Renal pelvis (tissue), 12 donors: Measurements from ENCODE around the gene ZNF780B. TPM values are rescaled to one million over a fixed set of nuclear protein-coding genes. Genes with fewer than 3 reads are reported as not detected.
A peak's percentile ranks its signal among the peaks of the same experiment; 100 is the strongest.

Source experiments
- DNase-seq: peaks from one replicate; pipeline ENCODE4 v3.0.0-alpha.2; 2013
- long read RNA-seq, 16 experiments: transcript quantifications; one replicate each; lab custom pipeline, GENCODE V29; 2026
- polyA plus RNA-seq, 3 donors: library from polyadenylated mRNA; unstranded; fragments of 120-200 nt; gene quantifications; one replicate each; pipeline ENCODE4 v1.2.1, GENCODE V29; 2013; ENCODE audit not compliant: insufficient read length in 3 of 3

ZNF780B gene
- polyA plus RNA-seq, result 10 to 100 TPM; 19.5 to 42.5 (median 37.3) TPM
- long read RNA-seq, donor 1, full-length matches to known transcripts, result 1 of 1 reads
- long read RNA-seq, donor 1, partial matches to known transcripts, result 0 of 1 reads
- long read RNA-seq, donor 1, other reads (novel, unspliced or antisense), result 0 of 1 reads
- long read RNA-seq, donor 2, result 0 reads
- long read RNA-seq, donor 3, full-length matches to known transcripts, result 1 of 1 reads
- long read RNA-seq, donor 3, partial matches to known transcripts, result 0 of 1 reads
- long read RNA-seq, donor 3, other reads (novel, unspliced or antisense), result 0 of 1 reads
- long read RNA-seq, donor 4, result 0 reads
- long read RNA-seq, donor 5, result 0 reads
- long read RNA-seq, donor 6, partial matches to known transcripts, result 8 of 8 reads
- long read RNA-seq, donor 6, other reads (novel, unspliced or antisense), result 0 of 8 reads
- long read RNA-seq, donor 7, full-length matches to known transcripts, result 1 of 1 reads
- long read RNA-seq, donor 7, partial matches to known transcripts, result 0 of 1 reads
- long read RNA-seq, donor 7, other reads (novel, unspliced or antisense), result 0 of 1 reads
- long read RNA-seq, donor 8, partial matches to known transcripts, result 0 of 1 reads
- long read RNA-seq, donor 8, other reads (novel, unspliced or antisense), result 0 of 1 reads
- long read RNA-seq, donor 9, result 0 reads
- long read RNA-seq, donor 10, result 0 reads
- long read RNA-seq, donor 11, full-length matches to known transcripts, result 2 of 2 reads
- long read RNA-seq, donor 11, partial matches to known transcripts, result 0 of 2 reads
- long read RNA-seq, donor 11, other reads (novel, unspliced or antisense), result 0 of 2 reads
- long read RNA-seq, donor 12, full-length matches to known transcripts, result 2 of 2 reads
- long read RNA-seq, donor 12, partial matches to known transcripts, result 0 of 2 reads
- long read RNA-seq, donor 12, other reads (novel, unspliced or antisense), result 0 of 2 reads
- long read RNA-seq, donor 13, partial matches to known transcripts, result 0 of 1 reads
- long read RNA-seq, donor 13, other reads (novel, unspliced or antisense), result 0 of 1 reads
- long read RNA-seq, donor 14, result 0 reads
- long read RNA-seq, donor 15, result 0 reads
- long read RNA-seq, donor 16, result 0 reads

GRCh38 chr19:40055832-40056504, at the start of gene ZNF780B:
TSS of gene ZNF780B (minus strand) at chr19:40056231. CDS start at chr19:40050332, 5,899 bp downstream.
- peak; percentile 65 for DNase-seq

DNA sequence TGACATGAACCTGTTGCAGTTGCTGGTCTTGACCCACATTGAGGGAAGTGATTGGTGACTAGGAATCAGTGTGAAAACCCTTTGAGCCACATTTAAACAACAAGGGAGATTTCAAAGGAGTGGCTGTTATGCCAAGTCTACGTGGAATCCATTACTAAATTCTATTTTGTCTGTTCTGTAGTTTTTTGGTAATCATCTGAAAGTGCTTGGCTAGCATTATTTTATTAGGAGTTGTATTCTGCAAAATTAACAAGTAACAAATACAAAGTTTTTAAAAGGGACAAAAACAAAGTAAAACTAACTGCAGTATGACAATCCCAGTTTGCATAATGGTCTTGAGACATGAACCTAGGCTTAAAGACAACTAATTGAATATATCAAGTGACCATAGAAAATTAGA, 48.7 kb upstream of the ZNF780B start:
- DNase-seq, result no peak

DNA sequence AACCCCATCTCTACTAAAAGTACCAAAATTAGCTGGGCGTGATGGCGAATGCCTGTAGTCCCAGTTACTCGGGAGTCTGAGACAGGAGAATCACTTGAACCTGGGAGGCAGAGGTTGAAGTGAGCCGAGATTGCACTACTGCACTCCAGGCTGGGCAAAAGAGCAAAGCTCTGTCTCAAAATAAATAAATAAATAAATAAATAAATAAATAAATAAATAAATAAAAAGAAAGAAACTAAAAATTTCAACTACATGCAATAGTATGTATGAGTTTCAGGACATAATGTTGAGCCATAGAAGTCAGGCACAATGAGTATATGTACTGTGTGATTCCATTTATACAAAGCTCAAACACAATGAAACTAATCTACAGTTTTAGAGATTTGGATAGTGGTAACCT, 47.6 kb upstream of the ZNF780B start:
- DNase-seq, result no peak

- DNase-seq, result no peak
Observed at GRCh38 chr19:40101813-40102212, 45.8 kb upstream of the ZNF780B start.

DNA sequence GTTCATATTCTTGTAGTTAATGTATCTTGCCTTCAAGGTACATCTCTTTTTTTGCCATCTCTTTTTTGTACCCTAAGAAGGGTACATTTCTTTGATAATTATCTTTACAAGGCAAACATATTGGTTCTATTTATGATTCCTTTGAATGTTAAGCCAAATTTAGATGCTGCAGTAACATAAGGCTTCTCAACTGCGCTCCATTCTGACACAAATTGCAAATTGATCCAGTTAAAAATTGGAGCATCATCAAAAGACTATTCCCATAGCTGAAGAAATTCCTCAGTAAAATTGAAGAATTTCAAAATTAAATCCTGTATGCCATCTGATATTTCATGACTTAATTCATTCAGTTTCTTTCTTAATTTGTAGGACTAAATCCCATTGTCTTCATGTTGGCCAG, 37.4 kb upstream of the ZNF780B start:
- no peak for DNase-seq

DNA sequence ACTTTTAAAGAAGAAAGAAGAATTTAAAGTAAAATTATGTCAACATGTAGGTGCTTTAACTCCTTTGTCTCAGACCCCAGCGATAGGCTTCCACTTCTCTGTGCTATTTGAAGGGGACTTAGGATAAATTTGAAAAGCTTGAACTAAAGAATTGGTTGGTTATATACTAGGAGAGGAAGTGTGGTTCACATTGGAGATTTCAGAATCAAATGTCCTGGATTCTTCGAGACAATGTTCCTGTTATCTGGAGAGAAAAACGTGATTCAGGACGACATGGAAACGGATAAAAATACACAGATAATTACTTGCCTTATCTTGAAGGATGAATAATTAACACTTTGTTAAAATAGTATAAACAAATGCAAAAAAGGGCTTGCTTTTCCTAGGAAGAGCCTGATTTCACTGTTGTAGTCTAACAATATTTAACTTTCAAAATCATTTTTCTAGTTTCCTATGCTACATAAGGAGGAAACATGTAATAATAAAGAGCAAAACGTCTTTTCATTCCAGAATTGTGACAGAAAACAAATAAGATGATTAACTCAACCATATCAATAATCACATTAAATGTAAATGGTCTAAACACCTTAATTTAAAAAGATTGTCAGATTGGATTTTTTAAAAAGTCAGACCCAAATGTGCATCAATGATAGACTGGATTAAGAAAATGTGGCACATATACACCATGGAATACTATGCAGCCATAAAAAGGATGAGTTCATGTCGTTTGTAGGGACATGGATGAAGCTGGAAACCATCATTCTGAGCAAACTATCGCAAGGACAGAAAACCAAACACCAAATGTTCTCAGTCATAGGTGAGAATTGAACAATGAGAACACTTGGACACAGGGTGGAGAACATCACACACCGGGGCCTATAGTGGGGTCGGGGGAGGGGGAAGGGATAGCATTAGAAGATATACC, 35.4 kb upstream of the ZNF780B start:
- no peak for DNase-seq

DNA sequence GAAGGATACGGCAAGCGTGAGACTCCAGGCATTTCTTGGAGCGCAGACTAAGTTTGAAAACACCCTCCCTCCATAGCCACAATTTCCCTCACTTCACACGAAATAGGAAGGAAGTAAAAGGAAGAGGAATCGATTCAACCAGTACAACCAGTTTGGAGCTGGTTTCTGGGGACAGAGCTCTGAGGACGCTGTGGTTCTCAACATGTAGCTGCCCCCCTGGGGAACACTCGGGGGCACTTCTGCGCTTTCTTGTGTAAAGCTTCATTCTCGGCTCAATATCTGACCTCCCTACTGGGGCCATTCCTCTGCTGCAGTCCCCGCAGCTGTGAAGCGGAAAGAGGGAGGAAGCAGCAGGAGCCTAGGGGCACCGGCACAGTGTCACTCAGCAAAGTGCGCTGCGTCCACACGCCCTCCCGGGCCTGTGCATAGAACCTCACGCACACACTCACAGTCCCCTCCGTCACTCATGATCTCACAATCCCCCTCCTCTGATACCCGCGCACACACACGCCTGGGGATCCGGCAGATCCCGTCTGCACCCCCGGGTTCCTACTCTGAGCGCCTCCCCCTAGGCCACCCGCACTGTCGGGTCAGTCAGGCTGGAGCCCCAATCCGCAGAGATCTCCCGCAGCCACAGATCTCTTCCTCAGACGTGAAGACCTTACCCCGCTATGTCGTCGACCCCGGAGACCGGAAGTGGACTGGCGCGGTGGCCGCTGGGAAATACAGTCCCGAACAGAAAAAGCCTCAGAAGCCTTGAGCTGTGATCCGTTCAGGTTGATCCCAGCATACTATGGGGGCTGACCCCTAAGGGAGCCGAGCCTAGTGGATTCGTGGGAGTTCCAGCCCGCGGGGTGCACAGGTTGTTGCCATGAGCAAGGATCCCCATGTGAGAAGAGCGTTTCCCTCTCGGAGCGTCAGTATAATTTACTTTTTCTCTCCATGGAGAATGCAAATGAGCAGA, 34.5 kb upstream of the ZNF780B start, which contains the start of gene ZNF780A:
ZNF780A (minus strand) TSS at position 703 of the 964 bp plus-strand sequence. CDS start 6,190 bp downstream, outside the sequence.
- peak; percentile 79 for DNase-seq

GRCh38 chr19:40089462-40089861, 33.4 kb upstream of the ZNF780B start:
- no peak for DNase-seq

- DNase-seq, result no peak
Observed at GRCh38 chr19:40088299-40089047, 32.4 kb upstream of the ZNF780B start.

DNA sequence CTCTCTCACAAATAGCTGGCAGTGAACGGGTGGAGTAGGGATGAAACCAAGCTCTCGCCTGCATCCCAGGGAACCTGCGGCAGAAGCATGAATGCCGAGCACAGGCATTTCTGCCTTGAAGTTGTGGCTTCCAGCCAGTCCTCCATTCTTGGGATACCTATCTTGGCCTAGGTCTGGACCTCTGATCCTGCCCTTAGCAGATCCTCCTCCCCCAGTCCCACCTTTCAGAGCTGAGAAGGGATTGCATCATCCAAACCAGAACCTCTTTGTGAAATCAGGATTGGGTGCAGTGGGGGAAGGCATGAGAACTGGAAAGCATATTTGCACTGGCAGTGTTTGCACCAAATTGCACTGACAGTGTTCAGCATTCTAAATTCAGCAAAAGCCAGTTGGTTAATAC, 28.9 kb upstream of the ZNF780B start:
- DNase-seq, result no peak

DNA sequence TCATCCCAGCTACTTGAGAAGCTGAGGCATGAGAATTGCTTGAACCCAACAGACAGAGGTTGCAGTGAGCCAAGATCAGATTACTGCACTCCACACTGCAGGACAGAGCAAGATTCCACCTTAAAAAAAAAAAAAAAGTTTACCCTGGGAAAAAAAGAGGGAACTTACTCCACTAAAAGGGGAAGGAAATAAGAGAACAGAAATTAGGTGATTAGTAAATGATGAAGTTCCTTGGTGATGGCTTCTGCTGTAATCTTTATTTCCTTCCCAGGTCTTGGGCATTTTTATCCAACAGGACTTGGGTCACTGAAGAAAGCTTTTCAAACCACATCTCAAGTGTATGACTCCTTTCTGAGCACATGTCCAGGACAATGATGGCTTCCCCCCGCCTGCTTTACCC, 25.4 kb upstream of the ZNF780B start:
- DNase-seq, result no peak

GRCh38 chr19:40080289-40080688, 24.3 kb upstream of the ZNF780B start:
- no peak for DNase-seq

DNA sequence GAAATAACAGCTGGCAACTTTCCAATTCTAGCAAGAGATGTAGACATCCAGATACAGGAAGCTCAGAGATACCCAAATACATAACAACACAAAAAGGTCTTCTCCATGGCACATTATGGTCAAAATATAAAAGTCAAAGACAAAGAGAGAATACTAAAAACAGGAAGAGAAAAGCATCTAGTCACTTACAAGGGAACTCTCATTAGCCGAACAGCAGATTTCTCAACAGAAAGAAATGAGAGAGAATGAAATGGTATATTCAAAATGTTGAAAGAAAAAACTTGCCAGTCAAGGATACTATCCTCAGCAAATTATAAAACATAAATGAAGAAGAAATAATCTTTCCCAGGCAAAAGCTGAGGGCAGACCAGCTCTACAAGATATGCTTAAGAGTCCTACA, 22.3 kb upstream of the ZNF780B start:
- DNase-seq, result no peak

DNA sequence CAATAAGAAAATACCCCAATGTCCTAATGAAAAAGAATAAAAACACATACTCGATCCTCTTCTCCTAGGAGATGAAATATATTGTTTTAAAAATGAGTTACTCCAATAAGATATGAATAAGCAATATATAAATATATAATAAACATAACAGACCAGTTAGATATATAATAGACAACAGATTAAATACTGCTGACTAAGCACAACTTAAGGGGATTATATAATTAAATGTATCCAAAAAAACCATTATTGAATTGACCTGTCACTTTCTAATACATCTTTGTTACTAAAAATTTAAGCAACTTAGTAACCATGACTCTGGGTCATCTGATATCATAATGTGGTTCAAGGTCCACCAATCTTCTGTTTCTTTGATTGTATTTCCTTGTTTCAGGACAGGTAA, 14.0 kb upstream of the ZNF780B start:
- DNase-seq, result no peak

- DNase-seq, result no peak
Observed at GRCh38 chr19:40059624-40060023, 3.6 kb upstream of the ZNF780B start.

DNA sequence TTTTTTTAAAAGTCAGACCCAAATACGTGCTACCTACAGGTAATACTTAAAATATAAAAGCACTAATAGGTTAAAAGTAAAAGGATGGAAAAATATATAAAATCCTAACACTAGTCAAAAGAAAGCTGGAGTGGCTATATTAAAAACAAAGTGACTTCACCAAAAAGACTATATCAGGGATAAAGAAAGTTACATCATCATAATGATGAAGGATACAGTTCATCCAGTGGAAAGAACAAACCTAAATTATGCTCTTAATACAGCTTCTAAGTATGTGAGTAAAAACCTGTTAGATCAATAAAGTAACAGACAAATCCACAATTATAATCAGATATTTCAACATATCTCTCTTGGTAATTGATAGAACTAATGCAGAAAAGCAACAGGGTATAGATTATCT, 1.1 kb upstream of the ZNF780B start:
- no peak for DNase-seq

DNA sequence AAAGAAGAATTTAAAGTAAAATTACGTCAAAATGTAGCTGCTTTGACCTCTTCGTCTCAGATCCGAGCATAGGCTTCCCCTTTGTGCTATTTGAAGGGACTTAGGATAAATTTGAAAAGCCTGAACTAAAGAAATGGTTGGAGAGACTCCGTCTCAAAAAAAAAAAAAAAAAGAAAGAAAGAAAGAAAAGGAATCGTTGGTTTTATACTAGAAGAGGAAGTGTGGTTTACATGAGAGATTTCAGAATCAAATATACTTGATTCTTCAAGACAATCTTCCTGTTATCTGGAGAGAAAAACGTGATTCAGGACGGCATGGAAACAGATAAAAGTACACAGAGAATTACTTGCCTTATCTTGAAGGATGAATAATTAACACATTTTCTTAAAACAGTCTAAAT, 474 bp upstream of the ZNF780B start:
- DNase-seq, result no peak

DNA sequence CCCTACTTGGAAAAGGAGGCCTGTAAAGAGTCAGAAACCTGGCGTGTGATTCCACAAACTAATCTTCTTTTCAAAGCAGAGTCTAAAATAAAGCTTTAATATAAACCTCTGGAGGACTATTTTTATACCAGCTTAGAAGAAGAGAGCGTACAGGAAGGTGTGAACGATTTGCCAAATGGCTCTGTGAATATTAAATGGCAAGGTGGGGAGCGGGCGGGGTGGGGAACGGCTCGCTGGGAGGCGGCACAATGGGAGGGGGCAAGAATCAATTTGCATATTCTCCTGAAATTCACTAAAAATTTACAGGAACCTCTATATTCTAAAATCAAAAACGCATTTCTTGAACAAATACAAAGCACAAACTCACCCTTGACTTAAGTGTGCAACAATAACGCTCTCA, 982 bp downstream of the ZNF780B start:
- no peak for DNase-seq

DNA sequence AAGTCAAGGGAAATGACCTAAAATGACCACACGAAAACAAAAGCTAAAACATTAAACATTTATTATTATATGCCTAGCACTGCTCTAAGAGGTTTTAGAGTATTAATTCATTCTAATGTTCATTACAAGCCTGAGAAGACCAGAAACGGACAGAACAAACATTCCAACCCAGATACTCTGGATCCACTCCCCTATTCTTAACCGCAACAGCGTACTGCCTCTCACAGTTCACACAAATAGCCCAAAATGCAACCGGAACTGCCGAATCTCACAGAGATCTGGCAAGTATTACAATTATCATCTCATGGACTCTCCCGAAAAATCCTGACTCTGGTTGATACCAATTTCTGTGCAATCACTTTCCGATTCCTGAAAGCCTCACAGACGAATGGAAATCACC, 1.4 kb downstream of the ZNF780B start:
- no peak for DNase-seq
